H9 (cell line): ENCODE results near the gene ZBTB20. TPM values are rescaled to one million over a fixed set of nuclear protein-coding genes. Genes with fewer than 3 reads are reported as not detected.

Source experiments
- DNase-seq: peaks from one replicate; pipeline ENCODE4 v3.0.0-alpha.2; 2017
- H2AFZ ChIP-seq: one replicate; pipeline ENCODE4 v1.6.1; 2013; ENCODE audit warnings: mild to moderate bottlenecking, low read length, control low read depth, moderate library complexity
- H2AK5ac ChIP-seq: 2 replicates; pipeline ENCODE4 v1.6.1; 2013; ENCODE audit warnings: low read length, control low read depth, mixed read lengths; ENCODE audit not compliant: insufficient read length
- H2BK120ac ChIP-seq: one replicate; pipeline ENCODE4 v1.6.1; 2013; ENCODE audit warnings: low read depth, mild to moderate bottlenecking, low read length, control low read depth, inconsistent platforms; ENCODE audit not compliant: poor library complexity, severe bottlenecking
- H2BK12ac ChIP-seq: 2 replicates; pipeline ENCODE4 v1.6.1; 2013; ENCODE audit warnings: low read length, control low read depth, mixed read lengths, low read depth; ENCODE audit not compliant: insufficient read length
- H2BK15ac ChIP-seq: 2 replicates; pipeline ENCODE4 v1.6.1; 2013; ENCODE audit warnings: low read depth, low read length, control low read depth
- H2BK20ac ChIP-seq: one replicate; pipeline ENCODE4 v1.6.1; 2013; ENCODE audit warnings: low read depth, mild to moderate bottlenecking, low read length, control low read depth, inconsistent platforms; ENCODE audit not compliant: poor library complexity, severe bottlenecking
- H2BK5ac ChIP-seq: 2 replicates; pipeline ENCODE4 v1.6.1; 2013; ENCODE audit warnings: low read length, control low read depth, mixed read lengths; ENCODE audit not compliant: insufficient read length
- H3K14ac ChIP-seq: 2 replicates; pipeline ENCODE4 v1.6.1; 2013; ENCODE audit warnings: low read length, control low read depth; ENCODE audit not compliant: insufficient read depth
- H3K18ac ChIP-seq: 2 replicates; pipeline ENCODE4 v1.6.1; 2013; ENCODE audit warnings: low read depth, mild to moderate bottlenecking, mixed read lengths, low read length, control low read depth; ENCODE audit not compliant: insufficient read length
- H3K23ac ChIP-seq: 2 replicates; pipeline ENCODE4 v1.6.1; 2013; ENCODE audit warnings: low read length, control low read depth, mixed read lengths, low read depth; ENCODE audit not compliant: insufficient read length
- H3K23me2 ChIP-seq: 2 replicates; pipeline ENCODE4 v1.6.1; 2013; ENCODE audit warnings: low read depth, mild to moderate bottlenecking, mixed read lengths, low read length, control low read depth; ENCODE audit not compliant: insufficient read length, poor library complexity, severe bottlenecking
- H3K27ac ChIP-seq: 2 replicates; pipeline ENCODE4 v1.5.1; 2013; ENCODE audit warnings: low read length, control low read depth, mixed read lengths, low read depth; ENCODE audit not compliant: insufficient read length
- H3K27me3 ChIP-seq: 2 replicates; pipeline ENCODE4 v1.6.1; 2013; ENCODE audit warnings: low read length, control low read depth, inconsistent platforms; ENCODE audit not compliant: insufficient read depth
- H3K4ac ChIP-seq: 2 replicates; pipeline ENCODE4 v1.6.1; 2013; ENCODE audit warnings: low read depth, mild to moderate bottlenecking, control low read depth, inconsistent platforms, low read length, moderate library complexity
- H3K4me1 ChIP-seq: 2 replicates; pipeline ENCODE4 v1.6.1; 2013; ENCODE audit warnings: low read length, control low read depth, inconsistent platforms; ENCODE audit not compliant: insufficient read depth
- H3K4me2 ChIP-seq: 2 replicates; pipeline ENCODE4 v1.6.1; 2013; ENCODE audit warnings: low read length, control low read depth, mixed read lengths; ENCODE audit not compliant: insufficient read length, insufficient read depth
- H3K56ac ChIP-seq: 2 replicates; pipeline ENCODE4 v1.6.1; 2013; ENCODE audit warnings: low read depth, mild to moderate bottlenecking, mixed read lengths, low read length, control low read depth; ENCODE audit not compliant: insufficient read length
- H3K79me1 ChIP-seq: 2 replicates; pipeline ENCODE4 v1.6.1; 2013; ENCODE audit warnings: low read depth, mild to moderate bottlenecking, moderate library complexity, low read length, control low read depth, inconsistent platforms; ENCODE audit not compliant: insufficient read depth, poor library complexity, severe bottlenecking
- H3K79me2 ChIP-seq: 2 replicates; pipeline ENCODE4 v1.6.1; 2013; ENCODE audit warnings: low read length, control low read depth, inconsistent platforms; ENCODE audit not compliant: insufficient read depth
- H3K9ac ChIP-seq: 2 replicates; pipeline ENCODE4 v1.6.1; 2013; ENCODE audit warnings: low read length, control low read depth, mixed read lengths; ENCODE audit not compliant: insufficient read length; ENCODE audit errors: extremely low read depth
- H3K9me3 ChIP-seq: one replicate; pipeline ENCODE4 v1.6.1; 2013; ENCODE audit warnings: low read depth, low read length, inconsistent platforms; ENCODE audit not compliant: control insufficient read depth
- H3T11ph ChIP-seq: one replicate; pipeline ENCODE4 v1.6.1; 2013; ENCODE audit warnings: mild to moderate bottlenecking, low read length, control low read depth, inconsistent platforms
- H4K20me1 ChIP-seq: one replicate; pipeline ENCODE4 v1.6.1; 2013; ENCODE audit not compliant: control insufficient read depth, insufficient read length, insufficient read depth
- H4K5ac ChIP-seq: 2 replicates; pipeline ENCODE4 v1.6.1; 2013; ENCODE audit warnings: low read depth, mild to moderate bottlenecking, mixed read lengths, low read length, control low read depth; ENCODE audit not compliant: insufficient read length
- H4K8ac ChIP-seq: replicated peaks from 2 replicates; pipeline ENCODE4 v1.6.1; 2013; ENCODE audit warnings: low read length, control low read depth, mixed read lengths, low read depth; ENCODE audit not compliant: insufficient read length
- H4K91ac ChIP-seq: 2 replicates; pipeline ENCODE4 v1.6.1; 2013; ENCODE audit warnings: low read depth, mild to moderate bottlenecking, moderate library complexity, mixed read lengths, low read length, control low read depth; ENCODE audit not compliant: insufficient read length
- H3K27ac Mint-ChIP-seq, 3 experiments: 2 replicates in 2 of 3; 3 replicates in 1 of 3; pipeline ENCODE4 v1.8.0; 2020 to 2021; ENCODE audit warnings: mixed read lengths in 3 of 3, mild to moderate bottlenecking in 1 of 3, moderate library complexity in 1 of 3
- H3K27me3 Mint-ChIP-seq: 2 replicates; pipeline ENCODE4 v1.8.0; 2021; ENCODE audit warnings: low read depth, mild to moderate bottlenecking, moderate library complexity, mixed read lengths
- H3K36me3 Mint-ChIP-seq, 3 experiments: 2 replicates in 2 of 3; 3 replicates in 1 of 3; pipeline ENCODE4 v1.8.0; 2020 to 2021; ENCODE audit warnings: low read depth in 3 of 3, mixed read lengths in 3 of 3; ENCODE audit not compliant: insufficient read depth in 1 of 3
- H3K4me1 Mint-ChIP-seq, 2 experiments: 2 replicates each; pipeline ENCODE4 v1.8.0; 2020; ENCODE audit warnings: mixed read lengths in 2 of 2
- H3K4me3 Mint-ChIP-seq, 2 experiments: 2 replicates in 1 of 2; 3 replicates in 1 of 2; pipeline ENCODE4 v1.8.0; 2020 to 2021; ENCODE audit warnings: mild to moderate bottlenecking in 2 of 2, mixed read lengths in 2 of 2, moderate library complexity in 1 of 2
- H3K9me3 Mint-ChIP-seq, 2 experiments: 2 replicates in 1 of 2; 3 replicates in 1 of 2; pipeline ENCODE4 v1.8.0; 2020; ENCODE audit warnings: mild to moderate bottlenecking in 2 of 2, mixed read lengths in 2 of 2, moderate library complexity in 1 of 2
- total RNA-seq: library from RNA; stranded (reverse); gene quantifications from 2 replicates; pipeline ENCODE4 v1.2.1, GENCODE V29; 2021
- TF ChIP-seq, protein P1 (sequence below): fragments of 200-600 bp; sonication (generic); conservative IDR thresholded peaks from 3 replicates; pipeline ENCODE4 v1.8.0; 2021; ENCODE audit warnings: antibody characterized with exemption, mild to moderate bottlenecking

ZBTB20 gene
- total RNA-seq, 1 experiment from 2014 or later = 0.70 TPM

DNA sequence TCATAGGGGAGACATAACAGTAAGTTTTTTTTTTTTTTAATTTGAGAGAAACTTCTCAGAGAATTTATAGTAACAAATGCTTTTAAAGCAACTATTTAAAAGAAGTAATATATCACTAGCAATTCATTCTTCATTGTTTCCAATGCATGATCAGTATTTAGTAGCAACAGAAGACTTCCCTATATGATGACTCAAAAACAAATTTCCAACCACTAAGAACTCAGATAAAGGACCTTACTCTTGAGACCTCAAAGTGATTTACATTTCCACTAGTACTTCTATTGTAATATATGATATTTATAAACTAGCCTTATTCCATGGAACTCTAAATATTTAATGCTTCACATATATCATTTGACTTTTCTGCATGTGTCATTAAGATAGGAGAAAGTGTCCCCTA lies 356.3 kb downstream of the ZBTB20 start:
- Histone ChIP-seq H3K79me1 (no peaks in the 10 kb centered on the region), H2AFZ (no peak overlapping the region), H2BK15ac (no peak overlapping the region), H2BK20ac (no peak overlapping the region), H2AK5ac (no peak overlapping the region), H3K79me2 (no peaks in the 10 kb centered on the region), H3K27me3 (no peaks in the 10 kb centered on the region), H4K5ac (no peak overlapping the region), H3K23me2 (no peaks in the 10 kb centered on the region), H3K27ac (no peak overlapping the region), H2BK12ac (no peak overlapping the region), H4K8ac (no peak overlapping the region), H3K18ac (no peak overlapping the region), H2BK120ac (no peak overlapping the region), H4K91ac (no peak overlapping the region), H3K9me3 (no peaks in the 10 kb centered on the region), H3K23ac (no peak overlapping the region), H3K4me2 (no peak overlapping the region), H4K20me1 (no peaks in the 10 kb centered on the region), H3K4me1 (no peaks in the 10 kb centered on the region), H3K9ac (no peak overlapping the region), H3T11ph (no peak overlapping the region), H3K14ac (no peak overlapping the region), H3K4ac (no peak overlapping the region), H2BK5ac (no peak overlapping the region), H3K56ac (no peak overlapping the region)
- TF ChIP-seq, protein P1, sequence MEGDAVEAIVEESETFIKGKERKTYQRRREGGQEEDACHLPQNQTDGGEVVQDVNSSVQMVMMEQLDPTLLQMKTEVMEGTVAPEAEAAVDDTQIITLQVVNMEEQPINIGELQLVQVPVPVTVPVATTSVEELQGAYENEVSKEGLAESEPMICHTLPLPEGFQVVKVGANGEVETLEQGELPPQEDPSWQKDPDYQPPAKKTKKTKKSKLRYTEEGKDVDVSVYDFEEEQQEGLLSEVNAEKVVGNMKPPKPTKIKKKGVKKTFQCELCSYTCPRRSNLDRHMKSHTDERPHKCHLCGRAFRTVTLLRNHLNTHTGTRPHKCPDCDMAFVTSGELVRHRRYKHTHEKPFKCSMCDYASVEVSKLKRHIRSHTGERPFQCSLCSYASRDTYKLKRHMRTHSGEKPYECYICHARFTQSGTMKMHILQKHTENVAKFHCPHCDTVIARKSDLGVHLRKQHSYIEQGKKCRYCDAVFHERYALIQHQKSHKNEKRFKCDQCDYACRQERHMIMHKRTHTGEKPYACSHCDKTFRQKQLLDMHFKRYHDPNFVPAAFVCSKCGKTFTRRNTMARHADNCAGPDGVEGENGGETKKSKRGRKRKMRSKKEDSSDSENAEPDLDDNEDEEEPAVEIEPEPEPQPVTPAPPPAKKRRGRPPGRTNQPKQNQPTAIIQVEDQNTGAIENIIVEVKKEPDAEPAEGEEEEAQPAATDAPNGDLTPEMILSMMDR = no peak
- Mint-ChIP-seq H3K4me1 (peaks cover 7 to 8% of the 10 kb centered on the region in 2 experiments), H3K4me3 (no peak overlapping the region), H3K27me3 (no peaks in the 10 kb centered on the region), H3K27ac (no peak overlapping the region), H3K9me3 (no peaks in the 10 kb centered on the region), H3K36me3 (no peaks in the 10 kb centered on the region)
- no peak for DNase-seq
